Hepatocyte (in vitro differentiated cells): ENCODE results near the gene WSCD2. TPM values are rescaled to one million over a fixed set of nuclear protein-coding genes. Genes with fewer than 3 reads are reported as not detected.

Source experiments
- DNase-seq: peaks from one replicate; pipeline ENCODE4 v3.0.0-alpha.2; 2016; ENCODE audit warnings: low spot score
- H2AFZ ChIP-seq: fragments of 200-600 bp; sonication (generic); 2 replicates; pipeline ENCODE4 v1.6.0; 2016; ENCODE audit warnings: antibody characterized with exemption, mild to moderate bottlenecking
- H3K27ac ChIP-seq: fragments of 200-600 bp; sonication (generic); 2 replicates; pipeline ENCODE4 v1.5.1; 2016; ENCODE audit warnings: mild to moderate bottlenecking
- H3K27me3 ChIP-seq: fragments of 200-600 bp; sonication (generic); 2 replicates; pipeline ENCODE4 v1.6.1; 2016
- H3K36me3 ChIP-seq: fragments of 200-600 bp; sonication (generic); replicated peaks from 2 replicates; pipeline ENCODE4 v1.5.1; 2016; ENCODE audit warnings: low read depth; ENCODE audit not compliant: insufficient read depth
- H3K4me1 ChIP-seq: fragments of 200-600 bp; sonication (generic); 2 replicates; pipeline ENCODE4 v1.5.1; 2016; ENCODE audit warnings: mild to moderate bottlenecking, moderate library complexity; ENCODE audit not compliant: insufficient read depth
- H3K4me2 ChIP-seq: fragments of 200-600 bp; sonication (generic); 2 replicates; pipeline ENCODE4 v1.6.0; 2016
- H3K4me3 ChIP-seq: fragments of 200-600 bp; sonication (generic); 2 replicates; pipeline ENCODE4 v1.5.1; 2016; ENCODE audit warnings: mild to moderate bottlenecking
- H3K79me2 ChIP-seq: fragments of 200-600 bp; sonication (generic); 2 replicates; pipeline ENCODE4 v1.6.0; 2017; ENCODE audit warnings: mild to moderate bottlenecking
- H3K9me2 ChIP-seq: fragments of 200-600 bp; sonication (generic); replicated peaks from 2 replicates; pipeline ENCODE4 v1.6.0; 2017; ENCODE audit warnings: mild to moderate bottlenecking; ENCODE audit not compliant: insufficient read depth
- H3K9me3 ChIP-seq: fragments of 200-600 bp; sonication (generic); 2 replicates; pipeline ENCODE4 v1.5.1; 2016; ENCODE audit warnings: low read depth, mild to moderate bottlenecking
- H4K20me1 ChIP-seq: fragments of 200-600 bp; sonication (generic); 2 replicates; pipeline ENCODE4 v1.6.0; 2016; ENCODE audit warnings: mild to moderate bottlenecking; ENCODE audit not compliant: insufficient read depth, poor library complexity, severe bottlenecking
- EZH2 ChIP-seq: fragments of 200-600 bp; sonication (generic); IDR thresholded peaks from 2 replicates; pipeline ENCODE4 v1.6.1; 2016; ENCODE audit warnings: antibody characterized with exemption, mild to moderate bottlenecking, borderline replicate concordance
- EZH2phosphoT487 ChIP-seq: fragments of 200-600 bp; sonication (generic); IDR thresholded peaks from one replicate; pipeline ENCODE4 v1.6.1; 2018; ENCODE audit warnings: antibody characterized with exemption, mild to moderate bottlenecking, low read depth, moderate library complexity; ENCODE audit not compliant: unreplicated experiment, severe bottlenecking
- WGBS: methylation state at CpG from one replicate; pipeline ENCODE4 v1.1.6; 2016; ENCODE audit warnings: low lambda C conversion rate; ENCODE audit errors: missing lambda C conversion rate; 5-methylcytosine and 5-hydroxymethylcytosine counted together
- polyA plus RNA-seq: library from polyadenylated mRNA; unstranded; fragments of >200 nt; fragmentation: Nextera tagmentation; extraction: Ambion mirVana; gene quantifications from 2 replicates; pipeline ENCODE4 v1.2.1, GENCODE V29; 2016
- total RNA-seq: library from RNA; depleted of rRNA; stranded (reverse); fragments of >200 nt; gene quantifications from 2 replicates; pipeline ENCODE4 v1.2.3, GENCODE V29; 2014
- TF ChIP-seq, protein P1 (sequence below): fragments of 200-600 bp; sonication (generic); IDR thresholded peaks from 2 replicates; pipeline ENCODE4 v1.5.1; 2016; ENCODE audit warnings: antibody characterized with exemption, mild to moderate bottlenecking; ENCODE audit not compliant: poor library complexity

Gene WSCD2
- total and polyA plus RNA-seq, 2 experiments from 2014 or later, result 4.2 to 4.3 TPM

- H3K4me2 ChIP-seq, result no peak overlapping the region
- H3K27ac ChIP-seq, result no peak overlapping the region
- H3K9me3 ChIP-seq, result no peaks in the 10 kb centered on the region
- no peaks in the 10 kb centered on the region for H3K36me3 ChIP-seq
- no peak overlapping the region for H3K4me3 ChIP-seq
- TF ChIP-seq EZH2phosphoT487 (no peak), EZH2 (no peak)
- TF ChIP-seq, protein P1, sequence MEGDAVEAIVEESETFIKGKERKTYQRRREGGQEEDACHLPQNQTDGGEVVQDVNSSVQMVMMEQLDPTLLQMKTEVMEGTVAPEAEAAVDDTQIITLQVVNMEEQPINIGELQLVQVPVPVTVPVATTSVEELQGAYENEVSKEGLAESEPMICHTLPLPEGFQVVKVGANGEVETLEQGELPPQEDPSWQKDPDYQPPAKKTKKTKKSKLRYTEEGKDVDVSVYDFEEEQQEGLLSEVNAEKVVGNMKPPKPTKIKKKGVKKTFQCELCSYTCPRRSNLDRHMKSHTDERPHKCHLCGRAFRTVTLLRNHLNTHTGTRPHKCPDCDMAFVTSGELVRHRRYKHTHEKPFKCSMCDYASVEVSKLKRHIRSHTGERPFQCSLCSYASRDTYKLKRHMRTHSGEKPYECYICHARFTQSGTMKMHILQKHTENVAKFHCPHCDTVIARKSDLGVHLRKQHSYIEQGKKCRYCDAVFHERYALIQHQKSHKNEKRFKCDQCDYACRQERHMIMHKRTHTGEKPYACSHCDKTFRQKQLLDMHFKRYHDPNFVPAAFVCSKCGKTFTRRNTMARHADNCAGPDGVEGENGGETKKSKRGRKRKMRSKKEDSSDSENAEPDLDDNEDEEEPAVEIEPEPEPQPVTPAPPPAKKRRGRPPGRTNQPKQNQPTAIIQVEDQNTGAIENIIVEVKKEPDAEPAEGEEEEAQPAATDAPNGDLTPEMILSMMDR, result no peak
- H3K4me1 ChIP-seq, result no peaks in the 10 kb centered on the region
- no peaks in the 10 kb centered on the region for H3K9me2 ChIP-seq
- H2AFZ ChIP-seq, result no peak overlapping the region
- WGBS, result 61% methylated on average over 7 of the region's 7 CpGs
- H4K20me1 ChIP-seq, result no peaks in the 10 kb centered on the region
- peaks cover 35% of the 10 kb centered on the region for H3K27me3 ChIP-seq
- DNase-seq, result no peak
- no peaks in the 10 kb centered on the region for H3K79me2 ChIP-seq
These were observed 4.4 kb downstream of the WSCD2 start for GRCh38 chr12:108133482-108133881.

GRCh38 chr12:108134744-108135143 is 5.7 kb downstream of the WSCD2 start:
- Histone ChIP-seq H3K27me3 (peaks cover 26% of the 10 kb centered on the region), H3K9me3 (no peaks in the 10 kb centered on the region), H4K20me1 (no peaks in the 10 kb centered on the region), H3K4me1 (no peaks in the 10 kb centered on the region), H3K79me2 (no peaks in the 10 kb centered on the region), H3K36me3 (no peaks in the 10 kb centered on the region), H3K9me2 (no peaks in the 10 kb centered on the region), H3K27ac (no peak overlapping the region), H3K4me2 (no peak overlapping the region), H2AFZ (no peak overlapping the region), H3K4me3 (no peak overlapping the region)
- no peak for DNase-seq
- no peak for TF ChIP-seq EZH2
- TF ChIP-seq, protein P1, result no peak
- no peak for TF ChIP-seq EZH2phosphoT487
- WGBS, result 91% methylated on average over 5 of the region's 5 CpGs

DNA sequence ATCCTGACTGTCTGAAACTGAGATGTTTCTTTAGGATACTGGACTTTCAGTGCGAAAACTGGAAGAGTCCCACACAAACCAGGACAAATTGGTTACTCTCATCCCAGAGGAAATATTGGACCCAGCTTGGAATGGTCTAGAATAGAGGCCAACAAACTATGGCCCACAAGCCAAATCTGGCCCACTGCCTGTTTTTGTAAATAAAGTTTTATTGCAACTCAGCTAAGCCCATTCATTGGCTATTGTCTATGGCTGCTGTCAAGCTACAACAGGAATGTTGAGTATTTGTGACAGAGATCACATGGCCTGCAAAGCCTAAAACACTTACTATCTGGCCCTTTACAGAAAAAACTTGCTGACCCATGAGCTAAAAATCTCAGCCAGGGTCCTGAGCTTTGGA is 6.5 kb downstream of the WSCD2 start:
- TF ChIP-seq EZH2 (no peak), EZH2phosphoT487 (no peak)
- TF ChIP-seq, protein P1, result no peak
- Histone ChIP-seq H3K9me2 (no peaks in the 10 kb centered on the region), H3K4me3 (no peak overlapping the region), H3K79me2 (no peaks in the 10 kb centered on the region), H3K4me2 (no peak overlapping the region), H3K9me3 (no peaks in the 10 kb centered on the region), H3K27me3 (peaks cover 20% of the 10 kb centered on the region), H2AFZ (no peak overlapping the region), H4K20me1 (no peaks in the 10 kb centered on the region), H3K36me3 (no peaks in the 10 kb centered on the region), H3K4me1 (no peaks in the 10 kb centered on the region), H3K27ac (no peak overlapping the region)
- no peak for DNase-seq
- WGBS, result 89% methylated on average over 1 of the region's 1 CpG

DNA sequence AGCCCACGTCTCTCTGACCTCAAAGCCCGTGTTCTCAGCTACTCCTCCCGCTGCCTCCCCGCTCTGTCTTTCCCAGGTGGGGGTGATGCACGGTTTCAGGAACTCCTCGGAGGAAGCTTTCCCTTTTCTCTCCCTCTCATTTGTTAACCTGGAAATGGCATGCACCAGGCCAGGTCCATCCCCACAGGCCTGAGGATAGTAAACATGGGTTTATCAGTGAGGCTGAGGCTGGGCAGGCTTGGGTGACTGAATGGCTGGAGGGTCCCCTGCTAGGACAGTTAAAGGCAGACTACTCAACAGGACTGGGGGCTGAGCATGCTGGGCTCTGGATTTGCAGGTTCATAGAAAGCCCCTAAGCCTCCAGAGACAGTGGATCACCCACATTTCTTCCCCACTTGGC is 7.6 kb downstream of the WSCD2 start:
- no peak for DNase-seq
- Histone ChIP-seq H3K79me2 (no peaks in the 10 kb centered on the region), H3K36me3 (no peaks in the 10 kb centered on the region), H3K9me3 (no peaks in the 10 kb centered on the region), H3K4me3 (no peak overlapping the region), H3K27me3 (peaks cover 15% of the 10 kb centered on the region), H4K20me1 (no peaks in the 10 kb centered on the region), H3K4me2 (no peak overlapping the region), H2AFZ (no peak overlapping the region), H3K4me1 (no peaks in the 10 kb centered on the region), H3K9me2 (no peaks in the 10 kb centered on the region), H3K27ac (no peak overlapping the region)
- TF ChIP-seq EZH2phosphoT487 (no peak), EZH2 (no peak)
- TF ChIP-seq, protein P1, result no peak
- 52% methylated on average over 6 of the region's 6 CpGs for WGBS
